ENCODE measurements around the gene ZNF526. TPM values are rescaled to one million over a fixed set of nuclear protein-coding genes. Genes with fewer than 3 reads are reported as not detected.

ZNF526 gene
- total and polyA plus RNA-seq, 9 of the 15 experiments (the other 6 are each of a cell fraction or from before 2014, with no cell fraction given), result 1.3 to 17.9 (median 6.2) TPM

GRCh38 chr19:42244347-42245220 lies 24.5 kb downstream of the ZNF526 start (continued):
- no peak for TF ChIP-seq ATF6 (CRISPR knock-in tag; IDR thresholded peaks at IDR 0.05)
- no peak for TF ChIP-seq GTF2A2 (tag; IDR thresholded peaks at IDR 0.05)
- no peak for TF ChIP-seq KLF13 (tag; IDR thresholded peaks at IDR 0.05; ENCODE audit: borderline replicate concordance, low read depth)
- peak; percentile 21; the same call in 1 of the 2 replicates for TF ChIP-seq ZBTB33 (CRISPR knock-in tag; IDR thresholded peaks at IDR 0.05)
- TF ChIP-seq CBX2 (IDR thresholded peaks at IDR 0.05; ENCODE audit: insufficient read depth, low read length, poor library complexity, severe bottlenecking), result no peak
- no peak for TF ChIP-seq ZC3H11A (IDR thresholded peaks at IDR 0.05; ENCODE audit: low read depth, low read length)
- TF ChIP-seq TBL1XR1 (IDR thresholded peaks at IDR 0.05; ENCODE audit: low read length in 2 of 2), result 0 out of 4 replicates have a peak, but pooled peaks have one; percentile 29 to 32
- TF ChIP-seq CREM (IDR thresholded peaks at IDR 0.05; ENCODE audit: low read depth), result peak; percentile 93
- no peak for TF ChIP-seq TRIM25 (IDR thresholded peaks at IDR 0.05; ENCODE audit: borderline replicate concordance)
- no peak; the same call in none of the 2 replicates for TF ChIP-seq SUPT5H (IDR thresholded peaks at IDR 0.05)
- no peak; the same call in 1 of the 2 replicates for TF ChIP-seq TCF7 (IDR thresholded peaks at IDR 0.05; ENCODE audit: borderline replicate concordance)
- no peak for TF ChIP-seq PTTG1 (tag; IDR thresholded peaks at IDR 0.05; ENCODE audit: low read depth)
- no peak for TF ChIP-seq SNIP1 (IDR thresholded peaks at IDR 0.05; ENCODE audit: low read depth)
- TF ChIP-seq SIRT6 (IDR thresholded peaks at IDR 0.05; ENCODE audit: low read depth, low read length), result no peak
- TF ChIP-seq ZNF77 (CRISPR knock-in tag; IDR thresholded peaks at IDR 0.05), result no peak
- no peak for TF ChIP-seq LCOR (CRISPR knock-in tag; IDR thresholded peaks at IDR 0.05)
- peak; percentile 83 for TF ChIP-seq ZNF395 (CRISPR knock-in tag; IDR thresholded peaks at IDR 0.05)
- no peak for TF ChIP-seq HMG20B (CRISPR knock-in tag; IDR thresholded peaks at IDR 0.05)
- peak; percentile 80 for TF ChIP-seq BCL6 (CRISPR knock-in tag; IDR thresholded peaks at IDR 0.05)
- peak; percentile 65; the same call in 1 of the 2 replicates for TF ChIP-seq JUN (IDR thresholded peaks at IDR 0.05; ENCODE audit: borderline replicate concordance, low read depth, low read length)
- no peak for TF ChIP-seq JUN (CRISPR knock-in tag; IDR thresholded peaks at IDR 0.05; ENCODE audit: borderline replicate concordance)

Data from K562 (cell line).